22Rv1 (cell line): Measurements from ENCODE around the gene FANCC.

Experiments
- H3K27ac ChIP-seq: fragments of 450-650 bp; 2 replicates; pipeline ENCODE4 v1.5.1; 2017
- CTCF ChIP-seq: fragments of 450-650 bp; IDR thresholded peaks from 2 replicates; pipeline ENCODE4 v1.5.1; 2017; ENCODE audit warnings: mild to moderate bottlenecking
- ZFX ChIP-seq: fragments of 450-650 bp; IDR thresholded peaks from 2 replicates; pipeline ENCODE4 v1.6.1; 2017; ENCODE audit warnings: antibody characterized with exemption, borderline replicate concordance

Gene FANCC

GRCh38 chr9:95197692-95198271, 119.7 kb downstream of the FANCC start:
- peak overlapping the region; percentile 44 for H3K27ac ChIP-seq
- no peak for TF ChIP-seq ZFX
- no peak for TF ChIP-seq CTCF

GRCh38 chr9:95193480-95193879, 124.0 kb downstream of the FANCC start:
- TF ChIP-seq ZFX: no peak
- TF ChIP-seq CTCF: no peak

GRCh38 chr9:95193067-95193466, 124.4 kb downstream of the FANCC start:
- TF ChIP-seq CTCF: peak; percentile 31
- no peak for TF ChIP-seq ZFX

More at GRCh38 chr9:95193480-95193879, 124.0 kb downstream of the FANCC start:
- no peak overlapping the region for H3K27ac ChIP-seq

GRCh38 chr9:95192631-95193030, 124.9 kb downstream of the FANCC start:
- no peak for TF ChIP-seq ZFX
- TF ChIP-seq CTCF: no peak
- no peak overlapping the region for H3K27ac ChIP-seq

More at GRCh38 chr9:95193067-95193466, 124.4 kb downstream of the FANCC start:
- H3K27ac ChIP-seq: no peak overlapping the region

- TF ChIP-seq CTCF (no peak), ZFX (no peak)
- no peak overlapping the region for H3K27ac ChIP-seq
Measured at GRCh38 chr9:95190413-95190812, 127.1 kb downstream of the FANCC start.

GRCh38 chr9:95189251-95190098, 128.0 kb downstream of the FANCC start:
- no peak overlapping the region for H3K27ac ChIP-seq
- TF ChIP-seq ZFX (no peak), CTCF (no peak)

GRCh38 chr9:95188459-95188858, 129.1 kb downstream of the FANCC start:
- no peak for TF ChIP-seq ZFX
- no peak for TF ChIP-seq CTCF
- H3K27ac ChIP-seq: no peak overlapping the region
